SK-N-MC (cell line): Measurements from ENCODE around the gene PPP2R2C.

Experiments used
- DNase-seq: peaks from one replicate; pipeline ENCODE4 v3.0.0-alpha.2; 2011; ENCODE audit warnings: low read depth, low spot score
- H3K27ac ChIP-seq: fragments of 200-600 bp; sonication (generic); 2 replicates; pipeline ENCODE4 v1.5.1; 2016; ENCODE audit warnings: mixed run types
- H3K36me3 ChIP-seq: fragments of 200-600 bp; sonication (generic); 2 replicates; pipeline ENCODE4 v1.6.1; 2017; ENCODE audit warnings: antibody characterized with exemption, low read length, mixed read lengths; ENCODE audit not compliant: insufficient read depth
- H3K4me3 ChIP-seq: fragments of 200-600 bp; sonication (generic); 2 replicates; pipeline ENCODE4 v1.5.1; 2016
- H3K9ac ChIP-seq: fragments of 200-600 bp; sonication (generic); 2 replicates; pipeline ENCODE4 v1.8.0; 2017; ENCODE audit warnings: mixed run types, mixed read lengths; ENCODE audit not compliant: insufficient read length
- H3K9me3 ChIP-seq: fragments of 200-600 bp; sonication (generic); 2 replicates; pipeline ENCODE4 v1.6.1; 2017; ENCODE audit warnings: low read depth, mild to moderate bottlenecking, antibody characterized with exemption, low read length, moderate library complexity, mixed read lengths
- EZH2 ChIP-seq: fragments of 200-600 bp; sonication (generic); IDR thresholded peaks from one replicate; pipeline ENCODE4 v1.6.1; 2017; ENCODE audit warnings: antibody characterized with exemption
- FOXP2 ChIP-seq: optimal IDR thresholded peaks from 2 replicates; pipeline ENCODE3; 2011; ENCODE audit warnings: mild to moderate bottlenecking, moderate library complexity; ENCODE audit not compliant: insufficient read depth; ENCODE audit errors: extremely low read length, control extremely low read depth
- POLR2AphosphoS5 ChIP-seq: IDR thresholded peaks from 2 replicates; pipeline ENCODE4 v1.6.1; 2012; ENCODE audit warnings: mild to moderate bottlenecking, low read depth, low read length, borderline replicate concordance

PPP2R2C gene

DNA sequence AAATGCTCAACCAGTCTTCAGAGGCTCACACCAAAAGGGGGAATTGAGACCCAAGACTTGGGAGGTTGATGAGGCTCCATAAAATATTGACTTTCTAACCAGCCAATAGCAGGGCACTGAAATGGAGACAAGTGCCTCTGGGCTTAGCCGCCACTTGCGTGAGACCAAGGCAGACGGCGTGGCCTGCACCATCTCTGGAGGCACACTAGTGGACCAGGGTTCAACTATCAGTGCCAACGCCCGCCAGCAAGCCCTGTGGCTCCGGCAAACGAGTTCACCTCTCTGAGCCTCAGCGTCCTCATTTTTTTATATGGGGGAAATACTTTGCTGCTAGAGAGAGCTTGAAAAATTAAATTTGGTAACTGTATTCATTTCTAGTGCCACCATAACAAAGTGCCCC, 50.3 kb downstream of the PPP2R2C start:
- H3K9ac ChIP-seq: no peak overlapping the region
- H3K4me3 ChIP-seq: no peak overlapping the region
- H3K36me3 ChIP-seq: no peaks in the 10 kb centered on the region
- no peak for DNase-seq
- TF ChIP-seq FOXP2 (no peak), EZH2 (no peak)
- H3K27ac ChIP-seq: no peak overlapping the region
- H3K9me3 ChIP-seq: no peaks in the 10 kb centered on the region

- no peak overlapping the region for H3K4me3 ChIP-seq
- H3K27ac ChIP-seq: no peak overlapping the region
- no peaks in the 10 kb centered on the region for H3K36me3 ChIP-seq
- TF ChIP-seq EZH2 (no peak), FOXP2 (no peak), POLR2AphosphoS5 (no peak)
- DNase-seq: no peak
- no peaks in the 10 kb centered on the region for H3K9me3 ChIP-seq
- H3K9ac ChIP-seq: no peak overlapping the region
Observed at GRCh38 chr4:6421397-6421796, 51.0 kb downstream of the PPP2R2C start.

- H3K36me3 ChIP-seq: no peaks in the 10 kb centered on the region
- no peaks in the 10 kb centered on the region for H3K9me3 ChIP-seq
- TF ChIP-seq EZH2: no peak
- no peak for TF ChIP-seq POLR2AphosphoS5
- TF ChIP-seq FOXP2: no peak
- H3K27ac ChIP-seq: no peak overlapping the region
- no peak for DNase-seq
- H3K9ac ChIP-seq: no peak overlapping the region
- H3K4me3 ChIP-seq: no peak overlapping the region
Observed at GRCh38 chr4:6420972-6421371, 51.4 kb downstream of the PPP2R2C start.

- DNase-seq: no peak
- H3K27ac ChIP-seq: no peak overlapping the region
- no peaks in the 10 kb centered on the region for H3K36me3 ChIP-seq
- no peak overlapping the region for H3K4me3 ChIP-seq
- no peak overlapping the region for H3K9ac ChIP-seq
- TF ChIP-seq EZH2: no peak
- no peak for TF ChIP-seq POLR2AphosphoS5
- TF ChIP-seq FOXP2: no peak
- H3K9me3 ChIP-seq: no peaks in the 10 kb centered on the region
Observed at GRCh38 chr4:6420036-6420435, 52.4 kb downstream of the PPP2R2C start.

- no peak for DNase-seq
- H3K4me3 ChIP-seq: no peak overlapping the region
- no peak overlapping the region for H3K27ac ChIP-seq
- no peak overlapping the region for H3K9ac ChIP-seq
- no peak for TF ChIP-seq POLR2AphosphoS5
- TF ChIP-seq FOXP2: no peak
- no peak for TF ChIP-seq EZH2
- H3K36me3 ChIP-seq: no peaks in the 10 kb centered on the region
- H3K9me3 ChIP-seq: no peaks in the 10 kb centered on the region
Observed at GRCh38 chr4:6419452-6420028, 52.9 kb downstream of the PPP2R2C start.

- no peak for DNase-seq
- no peak overlapping the region for H3K9ac ChIP-seq
Observed at GRCh38 chr4:6418193-6418755, 54.1 kb downstream of the PPP2R2C start.

DNA sequence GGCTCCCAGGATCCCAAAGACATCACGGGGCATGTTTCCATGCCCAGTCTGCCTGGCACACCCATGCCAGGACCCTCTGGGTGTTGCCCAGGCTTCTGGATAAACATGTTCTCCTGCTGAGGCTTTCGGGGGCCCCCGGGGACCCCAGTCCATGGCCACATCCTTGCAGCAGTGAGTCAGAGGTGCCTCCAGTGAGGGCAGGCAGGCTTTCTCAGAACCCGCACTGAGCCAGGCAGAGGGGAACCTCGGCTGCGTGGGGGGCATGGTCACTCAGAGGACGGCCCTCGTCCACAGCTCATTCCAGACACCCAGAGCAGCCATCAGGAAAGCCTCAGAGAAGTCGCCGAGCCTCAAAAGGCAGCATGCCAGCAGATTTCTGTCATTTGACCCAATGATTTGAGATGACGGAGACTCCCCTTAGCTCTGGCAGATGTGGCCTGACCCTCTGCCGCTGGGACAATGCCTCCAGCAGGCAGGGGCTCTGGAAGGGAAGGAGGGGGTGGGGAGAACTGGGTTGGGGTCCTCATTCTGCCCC, 54.8 kb downstream of the PPP2R2C start:
- DNase-seq: no peak
- Histone ChIP-seq H3K4me3 (no peak overlapping the region), H3K9me3 (no peaks in the 10 kb centered on the region), H3K27ac (no peak overlapping the region), H3K36me3 (no peaks in the 10 kb centered on the region), H3K9ac (no peak overlapping the region)
- no peak for TF ChIP-seq FOXP2
- no peak for TF ChIP-seq EZH2
- TF ChIP-seq POLR2AphosphoS5: no peak

More at GRCh38 chr4:6418193-6418755, 54.1 kb downstream of the PPP2R2C start:
- Histone ChIP-seq H3K9me3 (no peaks in the 10 kb centered on the region), H3K4me3 (no peak overlapping the region), H3K27ac (no peak overlapping the region), H3K36me3 (no peaks in the 10 kb centered on the region)
- TF ChIP-seq EZH2: no peak
- TF ChIP-seq POLR2AphosphoS5: no peak
- TF ChIP-seq FOXP2: no peak

DNA sequence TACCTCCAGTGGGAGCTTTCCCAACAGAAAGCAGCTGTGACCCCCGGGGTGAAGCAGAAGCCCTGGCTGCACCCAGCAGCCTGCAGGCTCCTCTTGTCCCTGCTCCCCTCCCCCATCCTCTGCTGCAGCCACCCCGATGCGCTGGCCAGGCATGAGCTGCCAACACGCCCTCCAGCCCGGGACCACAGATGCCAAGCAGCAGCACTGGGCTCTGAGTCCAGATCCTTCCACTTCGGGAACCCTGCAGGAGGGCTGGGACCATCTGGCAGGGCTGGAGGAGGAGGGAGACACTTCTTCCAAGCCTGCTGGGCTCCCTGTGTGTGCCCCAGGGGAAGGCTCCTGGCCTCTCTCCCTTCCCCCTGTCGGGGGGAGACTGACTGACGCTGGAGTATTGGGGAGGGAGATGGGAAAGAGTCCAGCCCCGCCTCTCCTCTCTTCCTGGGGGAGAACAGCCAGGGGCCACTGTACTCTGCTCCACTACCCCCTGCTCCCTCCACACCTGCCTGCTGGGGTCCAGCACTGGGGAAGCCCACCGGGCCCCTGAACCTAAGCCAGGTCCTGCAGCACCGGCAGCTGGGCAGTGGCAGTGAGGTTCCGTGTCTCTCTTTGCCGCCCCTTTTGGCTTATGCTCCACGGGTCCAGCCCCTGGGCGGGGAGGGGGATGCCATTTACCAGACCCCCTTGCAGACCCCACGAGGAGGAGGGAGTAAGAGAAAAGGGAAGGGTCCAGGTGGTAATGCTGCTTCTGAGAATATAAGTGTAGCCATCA, 55.7 kb downstream of the PPP2R2C start:
- Histone ChIP-seq H3K9ac (no peak overlapping the region), H3K4me3 (no peak overlapping the region), H3K9me3 (no peaks in the 10 kb centered on the region), H3K27ac (no peak overlapping the region), H3K36me3 (no peaks in the 10 kb centered on the region)
- no peak for DNase-seq
- TF ChIP-seq FOXP2: no peak
- no peak for TF ChIP-seq POLR2AphosphoS5
- no peak for TF ChIP-seq EZH2

DNA sequence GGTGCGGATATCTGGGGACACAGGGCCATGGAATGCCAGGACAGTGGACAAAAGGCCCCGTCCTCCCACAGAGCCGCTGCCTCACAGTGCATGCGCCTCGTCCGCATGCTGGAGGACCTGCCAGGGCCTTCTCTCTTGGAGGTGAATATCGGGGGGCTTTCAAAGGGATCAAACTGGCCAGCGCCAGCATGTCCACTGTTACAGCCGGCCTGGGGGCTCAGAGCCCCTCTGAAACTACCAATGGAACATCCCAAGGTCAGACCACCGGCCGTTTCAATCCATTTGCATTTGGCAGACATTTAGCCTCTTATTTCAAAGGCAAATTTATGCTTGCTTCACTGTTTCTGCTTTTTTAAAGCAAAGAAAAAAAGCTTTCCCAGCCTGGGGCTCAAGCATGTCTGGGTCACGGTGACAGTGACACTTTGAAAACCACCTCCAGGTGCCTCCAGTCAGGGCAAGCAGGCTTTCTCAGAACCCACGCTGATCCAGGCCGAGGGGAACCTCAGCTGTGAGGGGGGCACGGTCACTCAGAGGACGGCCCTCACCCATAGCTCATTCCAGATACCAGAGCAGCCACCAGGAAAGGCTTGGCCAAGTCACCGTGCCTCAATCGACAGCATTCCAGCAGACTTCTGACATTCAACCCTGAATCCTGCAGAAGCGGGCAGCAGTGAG, 57.2 kb downstream of the PPP2R2C start:
- H3K36me3 ChIP-seq: no peaks in the 10 kb centered on the region
- H3K27ac ChIP-seq: no peak overlapping the region
- H3K4me3 ChIP-seq: no peak overlapping the region
- DNase-seq: no peak
- no peak for TF ChIP-seq FOXP2
- TF ChIP-seq POLR2AphosphoS5: no peak
- TF ChIP-seq EZH2: no peak
- no peaks in the 10 kb centered on the region for H3K9me3 ChIP-seq
- no peak overlapping the region for H3K9ac ChIP-seq
